AG10803 (cell line): Measurements from ENCODE around the gene ZFP3.
"Not testable (repeated sequence)": the region's sequence is repeated elsewhere in the genome, so short reads cannot be mapped to it uniquely, and the experiment has no call there.

Experiments used
- DNase-seq: peaks from one replicate; pipeline ENCODE4 v3.0.0; 2010; ENCODE audit warnings: low read depth
- H3K4me3 ChIP-seq: 2 replicates; pipeline ENCODE4 v1.5.1; 2011; ENCODE audit warnings: mild to moderate bottlenecking, low read length, control low read depth
- TF ChIP-seq, protein P1 (sequence below): conservative IDR thresholded peaks from 2 replicates; pipeline ENCODE4 v1.5.1; 2011; ENCODE audit warnings: mild to moderate bottlenecking, low read length, control low read depth, inconsistent platforms

The ZFP3 gene

DNA sequence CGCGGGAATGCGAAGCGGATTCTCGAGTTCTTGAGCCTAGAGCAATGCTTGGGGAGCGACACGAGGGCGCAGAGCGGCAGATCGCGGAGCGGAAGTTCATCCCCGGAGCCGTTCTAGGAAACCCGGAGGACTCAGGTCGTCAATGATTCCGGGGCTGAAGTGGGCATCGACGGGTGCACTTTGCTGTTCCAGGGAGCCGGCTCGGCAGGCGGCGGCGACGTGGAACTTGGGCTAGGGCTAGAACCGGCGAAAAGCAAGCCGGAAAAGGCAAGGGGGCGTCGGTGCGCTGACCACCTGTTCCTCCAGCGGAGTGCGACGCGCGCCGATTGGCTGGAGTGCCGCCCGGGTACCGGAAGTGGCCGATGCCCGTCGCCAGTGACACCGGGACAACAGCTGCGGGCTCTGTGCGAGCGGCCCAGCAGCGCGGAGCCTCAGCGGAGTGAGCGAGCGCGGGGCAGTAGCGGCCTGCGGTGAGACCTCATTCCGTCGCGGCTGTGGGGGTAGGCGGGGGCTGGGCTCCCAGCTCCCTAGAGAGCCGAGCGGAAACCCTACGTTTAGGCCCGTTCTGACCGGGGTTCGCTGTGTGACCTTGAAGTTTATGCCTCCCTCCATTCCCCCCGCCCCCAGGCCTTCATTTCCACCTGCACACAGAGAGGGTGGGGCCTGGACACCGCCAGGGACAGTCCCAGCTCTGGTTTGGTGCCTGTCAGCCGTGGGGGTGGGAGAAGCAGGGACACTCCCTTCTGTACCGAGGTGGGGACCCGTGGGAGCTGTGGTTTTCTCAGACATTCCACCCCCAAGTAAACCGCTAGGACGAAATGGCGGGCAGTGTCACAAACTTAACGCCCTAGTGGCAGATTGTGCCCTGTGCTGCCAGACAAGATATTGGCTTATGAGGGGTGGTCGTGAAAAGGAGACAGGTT, at the start of gene ZFP3:
Gene ZFP3 (plus strand): TSS at position 362 of the 923 bp plus-strand sequence. CDS start 13,038 bp downstream, outside the sequence.
- peak; percentile 92 for DNase-seq
- H3K4me3 ChIP-seq = peak within 1 kb of the TSS; percentile 84
- TF ChIP-seq, protein P1, sequence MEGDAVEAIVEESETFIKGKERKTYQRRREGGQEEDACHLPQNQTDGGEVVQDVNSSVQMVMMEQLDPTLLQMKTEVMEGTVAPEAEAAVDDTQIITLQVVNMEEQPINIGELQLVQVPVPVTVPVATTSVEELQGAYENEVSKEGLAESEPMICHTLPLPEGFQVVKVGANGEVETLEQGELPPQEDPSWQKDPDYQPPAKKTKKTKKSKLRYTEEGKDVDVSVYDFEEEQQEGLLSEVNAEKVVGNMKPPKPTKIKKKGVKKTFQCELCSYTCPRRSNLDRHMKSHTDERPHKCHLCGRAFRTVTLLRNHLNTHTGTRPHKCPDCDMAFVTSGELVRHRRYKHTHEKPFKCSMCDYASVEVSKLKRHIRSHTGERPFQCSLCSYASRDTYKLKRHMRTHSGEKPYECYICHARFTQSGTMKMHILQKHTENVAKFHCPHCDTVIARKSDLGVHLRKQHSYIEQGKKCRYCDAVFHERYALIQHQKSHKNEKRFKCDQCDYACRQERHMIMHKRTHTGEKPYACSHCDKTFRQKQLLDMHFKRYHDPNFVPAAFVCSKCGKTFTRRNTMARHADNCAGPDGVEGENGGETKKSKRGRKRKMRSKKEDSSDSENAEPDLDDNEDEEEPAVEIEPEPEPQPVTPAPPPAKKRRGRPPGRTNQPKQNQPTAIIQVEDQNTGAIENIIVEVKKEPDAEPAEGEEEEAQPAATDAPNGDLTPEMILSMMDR = peak; percentile 19

DNA sequence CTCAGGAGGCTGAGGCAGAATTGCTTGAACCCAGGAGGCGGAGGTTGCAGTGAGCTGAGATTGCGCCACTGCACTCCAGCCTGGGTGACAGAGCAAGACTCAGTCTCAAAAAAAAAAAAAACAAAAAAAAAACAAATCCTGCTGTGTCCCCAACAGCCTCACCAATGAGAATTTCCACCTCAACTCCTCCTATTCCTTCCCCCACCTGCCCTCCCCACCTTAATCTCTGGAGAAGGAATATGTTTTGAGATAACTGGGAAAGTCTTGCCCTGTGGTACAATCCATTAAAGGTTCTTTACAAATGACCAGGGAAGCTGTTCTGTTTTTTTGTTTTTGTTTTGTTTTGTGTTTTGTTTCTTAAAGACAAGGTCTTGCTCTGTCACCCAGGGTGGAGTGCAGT, 48.1 kb upstream of the ZFP3 start:
- DNase-seq, H3K4me3 ChIP-seq: not testable (repeated sequence)

DNA sequence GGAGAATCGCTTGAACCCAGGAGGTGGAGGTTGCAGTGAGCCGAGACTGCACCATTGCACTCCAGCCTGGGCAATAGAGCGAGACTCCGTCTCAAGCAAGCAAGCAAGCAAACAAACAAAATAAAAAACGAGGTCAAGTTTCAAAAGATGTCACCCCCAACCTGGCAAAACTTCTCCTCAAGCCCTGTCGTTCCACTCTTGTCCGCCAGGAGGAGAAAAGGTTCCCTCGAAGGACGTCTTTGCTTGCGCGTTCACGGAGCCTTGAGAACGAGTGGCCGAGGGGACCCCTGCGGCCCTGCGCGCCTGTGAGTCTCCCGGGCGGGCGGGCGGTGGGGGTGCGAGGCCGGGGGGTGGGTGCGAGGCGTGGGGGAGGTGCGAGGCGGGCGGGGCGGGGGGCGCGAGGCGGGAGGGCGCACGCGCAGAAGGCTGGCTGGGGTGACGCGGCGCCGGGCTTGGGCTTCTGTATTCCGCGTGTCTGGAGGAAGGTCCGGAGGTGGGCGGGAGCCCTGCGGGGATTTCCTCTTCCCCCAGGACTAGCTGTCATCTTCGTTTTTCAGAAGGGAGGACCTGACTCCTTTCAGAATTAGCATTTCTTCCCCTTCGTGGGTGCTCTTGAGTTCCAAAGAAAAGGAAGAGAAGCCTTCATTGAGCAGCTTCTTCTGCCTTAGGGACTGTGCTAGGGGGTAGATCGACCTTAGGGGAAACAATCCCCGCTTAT, 46.7 kb upstream of the ZFP3 start:
- peak; percentile 67 for DNase-seq
- TF ChIP-seq, protein P1 = peak; percentile 81
- peak overlapping the region; percentile 54 for H3K4me3 ChIP-seq

DNA sequence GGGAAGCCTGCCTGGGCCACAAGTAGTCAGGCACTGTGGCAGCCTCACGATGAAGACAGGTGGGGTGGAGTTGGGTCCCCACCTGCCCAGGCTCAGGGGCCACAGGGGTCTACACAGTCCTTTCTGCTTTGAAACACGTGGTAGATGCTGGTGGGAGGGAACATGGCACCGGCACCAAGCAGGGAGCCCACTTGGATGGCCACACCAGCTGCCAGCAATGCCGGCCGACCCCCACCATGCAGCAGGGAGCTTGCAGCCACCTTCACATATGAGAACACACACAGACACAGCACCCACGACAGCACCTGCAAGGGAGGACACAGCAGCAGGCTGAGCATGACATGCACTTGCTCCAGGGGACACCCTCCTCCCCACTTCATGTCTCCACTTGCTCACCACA, 45.4 kb upstream of the ZFP3 start:
- no peak for DNase-seq
- no peak overlapping the region for H3K4me3 ChIP-seq
- TF ChIP-seq, protein P1 = no peak

DNA sequence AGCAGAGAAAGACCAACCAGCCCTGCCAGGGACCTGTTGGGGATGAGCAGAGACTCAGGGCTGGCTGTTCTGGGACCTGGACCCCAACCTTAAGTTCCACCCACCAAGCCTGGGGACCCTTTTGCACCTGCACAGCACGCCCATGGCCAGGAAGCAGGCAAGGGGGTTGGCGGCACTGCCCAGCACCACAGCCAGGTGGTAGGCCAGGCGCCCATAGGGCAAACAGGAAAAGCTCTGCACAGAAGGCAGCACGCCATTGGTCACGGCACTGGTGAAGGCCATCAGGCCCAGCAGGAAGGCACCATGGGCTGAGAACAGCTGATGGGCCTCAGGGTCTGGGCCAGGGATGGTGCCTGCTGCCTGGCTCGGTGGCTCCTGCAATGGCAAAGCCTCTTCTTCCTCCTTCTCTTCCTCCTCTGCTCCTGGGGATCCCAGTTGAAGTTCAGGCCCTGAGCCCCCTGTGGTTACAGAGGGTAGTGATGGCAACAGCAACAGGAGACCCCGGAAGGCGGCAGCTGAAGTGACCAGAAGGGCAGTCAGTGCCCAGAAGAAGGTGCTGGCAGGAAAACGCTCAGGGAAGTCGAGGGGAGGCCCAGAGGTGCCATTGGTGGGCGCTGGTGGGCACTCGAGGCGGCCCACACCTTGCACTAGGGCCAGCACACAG, 44.8 kb upstream of the ZFP3 start:
- TF ChIP-seq, protein P1 = no peak
- DNase-seq = no peak
- H3K4me3 ChIP-seq = no peak overlapping the region

DNA sequence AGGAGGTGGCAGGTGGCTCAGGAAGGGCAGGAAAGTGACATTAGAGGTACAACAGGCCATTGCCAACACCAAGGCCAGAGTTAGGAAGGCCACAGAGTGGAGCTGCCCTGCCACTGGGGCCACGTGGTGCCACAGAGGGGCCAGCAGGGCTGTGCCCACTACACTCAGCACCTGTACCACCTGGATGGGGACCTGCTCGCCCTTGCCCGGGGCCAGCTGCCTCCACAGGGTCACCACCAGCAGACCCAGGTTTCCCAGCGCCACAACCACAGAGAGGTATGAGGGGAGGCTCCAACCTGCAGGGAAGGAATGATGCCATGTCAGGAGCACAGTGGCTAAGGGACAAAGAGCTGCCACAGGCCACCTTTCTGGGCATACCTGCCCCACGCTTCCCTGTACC, 44.2 kb upstream of the ZFP3 start:
- TF ChIP-seq, protein P1 = no peak
- DNase-seq = no peak
- no peak overlapping the region for H3K4me3 ChIP-seq

DNA sequence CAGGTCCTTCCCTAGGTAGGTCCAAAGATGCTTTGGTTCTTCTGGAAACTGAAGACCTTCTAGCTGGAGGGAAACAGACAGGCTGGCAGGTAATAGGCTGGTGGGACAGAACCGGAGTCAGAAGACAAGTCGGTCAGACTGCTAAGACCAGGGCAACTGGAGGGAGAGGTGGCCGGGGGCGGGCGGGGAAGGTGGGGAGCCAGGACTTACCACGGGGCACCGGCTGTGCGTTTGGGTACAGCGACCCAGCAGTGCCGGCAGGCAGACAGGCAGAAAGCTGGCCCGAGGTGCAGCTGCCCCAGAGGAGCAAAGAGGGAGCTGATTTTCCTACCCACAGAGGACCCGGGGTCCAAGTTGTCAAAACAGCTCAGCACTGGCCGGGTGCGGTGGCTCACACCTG, 43.6 kb upstream of the ZFP3 start:
- TF ChIP-seq, protein P1 = no peak
- H3K4me3 ChIP-seq = no peak overlapping the region
- DNase-seq = no peak
